ENCODE results near the gene SLC34A3.

GRCh38 chr9:137221095-137221505, 9.6 kb upstream of the SLC34A3 start:
- TF ChIP-seq EZH2phosphoT487 (IDR thresholded peaks at IDR 0.05; ENCODE audit: borderline replicate concordance, low read depth, low read length): no peak
- TF ChIP-seq, protein P1, sequence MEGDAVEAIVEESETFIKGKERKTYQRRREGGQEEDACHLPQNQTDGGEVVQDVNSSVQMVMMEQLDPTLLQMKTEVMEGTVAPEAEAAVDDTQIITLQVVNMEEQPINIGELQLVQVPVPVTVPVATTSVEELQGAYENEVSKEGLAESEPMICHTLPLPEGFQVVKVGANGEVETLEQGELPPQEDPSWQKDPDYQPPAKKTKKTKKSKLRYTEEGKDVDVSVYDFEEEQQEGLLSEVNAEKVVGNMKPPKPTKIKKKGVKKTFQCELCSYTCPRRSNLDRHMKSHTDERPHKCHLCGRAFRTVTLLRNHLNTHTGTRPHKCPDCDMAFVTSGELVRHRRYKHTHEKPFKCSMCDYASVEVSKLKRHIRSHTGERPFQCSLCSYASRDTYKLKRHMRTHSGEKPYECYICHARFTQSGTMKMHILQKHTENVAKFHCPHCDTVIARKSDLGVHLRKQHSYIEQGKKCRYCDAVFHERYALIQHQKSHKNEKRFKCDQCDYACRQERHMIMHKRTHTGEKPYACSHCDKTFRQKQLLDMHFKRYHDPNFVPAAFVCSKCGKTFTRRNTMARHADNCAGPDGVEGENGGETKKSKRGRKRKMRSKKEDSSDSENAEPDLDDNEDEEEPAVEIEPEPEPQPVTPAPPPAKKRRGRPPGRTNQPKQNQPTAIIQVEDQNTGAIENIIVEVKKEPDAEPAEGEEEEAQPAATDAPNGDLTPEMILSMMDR (conservative IDR thresholded peaks at IDR 0.05; ENCODE audit: low read length): no peak
